Lower leg skin (tissue), 3 donors: ENCODE data around the gene GAS7.

Experiments
- CTCF ChIP-seq, 3 donors: fragments of 450-650 bp; IDR thresholded peaks; one replicate each; pipeline ENCODE4 v1.5.1; 2016; ENCODE audit warnings: antibody characterized with exemption in 3 of 3, mild to moderate bottlenecking in 3 of 3, moderate library complexity in 2 of 3
- POLR2A ChIP-seq, 2 donors: fragments of 450-650 bp; IDR thresholded peaks; one replicate each; pipeline ENCODE4 v1.6.1; 2016 to 2017; ENCODE audit warnings: antibody characterized with exemption in 2 of 2, mild to moderate bottlenecking in 1 of 2, moderate library complexity in 1 of 2

- TF ChIP-seq POLR2A (IDR thresholded peaks at IDR 0.05) (no peak), CTCF (IDR thresholded peaks at IDR 0.05) (no peak)
These were observed 155.7 kb downstream of the GAS7 start for GRCh38 chr17:10042589-10043244.
